K562 (cell line): Measurements from ENCODE around the gene FIS1. TPM values are rescaled to one million over a fixed set of nuclear protein-coding genes. Genes with fewer than 3 reads are reported as not detected.

Source experiments
- BRD9 ChIP-seq: fragments of 450-650 bp; IDR thresholded peaks from 2 replicates; pipeline ENCODE4 v1.6.1; 2018; ENCODE audit warnings: low read depth; ENCODE audit not compliant: partially characterized antibody
- CXXC5 ChIP-seq: fragments of 250-450 bp; sonication (Bioruptor Pico); IDR thresholded peaks from 2 replicates; pipeline ENCODE4 v1.8.0; 2022; ENCODE audit warnings: inconsistent platforms, mild to moderate bottlenecking, moderate library complexity
- MTF1 ChIP-seq: fragments of 250-450 bp; sonication (Bioruptor Pico); IDR thresholded peaks from 2 replicates; pipeline ENCODE4 v1.9.0; 2021; ENCODE audit warnings: moderate library complexity, mild to moderate bottlenecking, inconsistent platforms, borderline replicate concordance
- NFIC ChIP-seq: fragments of 450-650 bp; IDR thresholded peaks from 2 replicates; pipeline ENCODE4 v1.6.1; 2017; ENCODE audit warnings: mild to moderate bottlenecking, inconsistent platforms
- SIN3A ChIP-seq, 2 experiments: fragments of 150-350 bp in 1 of 2; IDR thresholded peaks; 2 replicates each; pipeline ENCODE4 v1.6.1; 2011 to 2016; ENCODE audit warnings: borderline replicate concordance in 2 of 2, low read depth in 2 of 2, low read length in 2 of 2, mild to moderate bottlenecking in 2 of 2, moderate library complexity in 2 of 2; ENCODE audit not compliant: control insufficient read depth in 1 of 2
- SRF ChIP-seq, 2 experiments: fragments of 250-450, 450-650 bp in 1 of 2; sonication (Bioruptor Pico) in 1 of 2; sonication (generic) in 1 of 2; formaldehyde crosslinking; IDR thresholded peaks; 2 replicates each; pipeline versions ENCODE4 v1.5.0 to v1.5.1; 2020 to 2022; ENCODE audit warnings: mild to moderate bottlenecking in 1 of 2, missing genetic modification reagents in 1 of 2
- ZBTB40 ChIP-seq, 2 experiments: fragments of 450-650 bp in 1 of 2; sonication (generic) in 1 of 2; formaldehyde crosslinking in 1 of 2; IDR thresholded peaks; 2 replicates each; pipeline versions ENCODE4 v1.7.1 to v1.9.0; 2016 to 2022; ENCODE audit warnings: inconsistent platforms in 1 of 2, mild to moderate bottlenecking in 1 of 2, missing genetic modification reagents in 1 of 2
- ZBTB7A ChIP-seq: IDR thresholded peaks from 2 replicates; pipeline ENCODE4 v1.6.1; 2011; ENCODE audit warnings: low read depth, mild to moderate bottlenecking, low read length, moderate library complexity, borderline replicate concordance; ENCODE audit not compliant: control insufficient read depth
- ZNF12 ChIP-seq: sonication (generic); formaldehyde crosslinking; IDR thresholded peaks from 2 replicates; pipeline ENCODE4 v1.4.0; 2020; ENCODE audit warnings: mild to moderate bottlenecking, missing genetic modification reagents
- ZNF133 ChIP-seq: fragments of 250-450 bp; sonication (Bioruptor Pico); IDR thresholded peaks from 2 replicates; pipeline ENCODE4 v1.4.0; 2020; ENCODE audit warnings: mild to moderate bottlenecking
- ZNF143 ChIP-seq: sonication (generic); formaldehyde crosslinking; IDR thresholded peaks from 2 replicates; pipeline ENCODE4 v1.9.0; 2022; ENCODE audit warnings: mild to moderate bottlenecking, missing genetic modification reagents
- ZNF274 ChIP-seq: IDR thresholded peaks from 2 replicates; pipeline ENCODE4 v1.6.1; 2011; ENCODE audit warnings: low read depth, mild to moderate bottlenecking, low read length, moderate library complexity, borderline replicate concordance
- ZNF780A ChIP-seq: fragments of 250-450 bp; sonication (Bioruptor Pico); IDR thresholded peaks from 2 replicates; pipeline ENCODE4 v1.5.0; 2021; ENCODE audit warnings: mild to moderate bottlenecking
- polyA plus RNA-seq, 8 experiments: library from polyadenylated mRNA; depleted of rRNA in 4 of 8; stranded (reverse) in 5 of 8; unstranded in 3 of 8; fragments of >200 nt; fragmentation: Nextera tagmentation in 2 of 8; fragmentation: Illumina TruSeq in 1 of 8; extraction: Ambion mirVana in 2 of 8; extraction: Trizol in 1 of 8; gene quantifications; 2 replicates each; pipeline versions ENCODE4 v1.2.1 to v1.2.3, GENCODE V29; 2011 to 2014; ENCODE audit warnings: inconsistent platforms in 1 of 8, missing spikeins in 1 of 8
- total RNA-seq, 7 experiments: library from RNA; depleted of rRNA in 6 of 7; stranded (reverse); fragments of >200 nt in 6 of 7; fragmentation: Illumina TruSeq in 2 of 7; extraction: Trizol in 2 of 7; gene quantifications; 2 replicates each; pipeline versions ENCODE4 v1.2.1 to v1.2.3, GENCODE V29; 2011 to 2021; ENCODE audit warnings: low replicate concordance in 1 of 7
- TF ChIP-seq, protein P1 (sequence below), 2 experiments: fragments of 200-800 bp in 1 of 2; sonication (Bioruptor generic) in 1 of 2; sonication (generic) in 1 of 2; formaldehyde crosslinking in 1 of 2; IDR thresholded peaks in 1 of 2; conservative IDR thresholded peaks in 1 of 2; 2 replicates each; pipeline versions ENCODE4 v1.5.0 to v1.6.1; 2016 to 2020; ENCODE audit warnings: missing compliant biosample characterization in 1 of 2, missing genetic modification characterization in 1 of 2, missing genetic modification reagents in 1 of 2

The FIS1 gene
- total and polyA plus RNA-seq, 9 of the 15 experiments (the other 6 are each of a cell fraction or from before 2014, with no cell fraction given), result 86.0 to 257 (median 144) TPM

DNA sequence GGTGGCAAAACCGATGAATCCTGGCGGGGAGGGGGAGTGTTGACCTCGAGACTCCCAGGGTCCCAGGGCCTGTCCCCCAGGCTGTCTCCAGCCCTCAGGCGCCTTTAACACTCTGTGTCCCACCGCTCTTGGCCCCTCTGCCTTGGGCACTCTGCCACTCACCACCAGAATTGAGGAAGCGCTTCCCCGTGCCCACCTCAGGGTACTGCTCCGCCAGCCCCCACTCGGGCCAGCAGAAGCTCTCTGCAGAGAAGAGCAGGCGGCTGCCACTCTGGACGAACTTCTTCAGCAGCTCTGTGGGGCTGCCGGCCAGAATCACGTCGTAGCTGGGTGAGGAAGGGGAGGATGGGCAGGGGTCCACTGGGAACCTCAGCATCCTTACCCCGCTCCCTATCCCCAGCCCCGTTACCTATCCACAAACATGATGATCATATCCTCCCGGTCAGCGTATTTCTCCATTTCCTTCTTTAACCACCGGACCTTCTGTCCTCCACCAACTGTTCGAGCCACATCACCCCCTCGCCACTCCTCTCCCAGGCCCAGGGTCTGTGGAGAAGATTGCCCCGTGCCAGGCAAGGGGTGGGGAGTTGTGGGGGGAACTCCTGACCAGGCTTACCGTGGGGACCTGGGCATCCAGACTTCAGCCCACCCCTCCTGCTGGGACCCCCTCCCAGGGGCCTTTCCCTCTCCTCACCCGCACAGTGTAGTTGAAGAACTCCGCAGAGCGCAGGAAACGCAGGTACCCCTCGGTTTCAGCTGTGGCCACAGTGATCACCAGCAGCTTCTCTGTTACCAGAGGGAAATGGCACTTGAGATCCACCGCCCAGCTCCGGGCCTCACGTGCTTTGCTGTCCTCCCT is 28.7 kb downstream of the FIS1 start (continued):
- TF ChIP-seq ZNF780A (CRISPR knock-in tag) (no peak), ZNF12 (CRISPR knock-in tag) (no peak), BRD9 (no peak), ZBTB7A (peak; percentile 52; the same call in 1 of the 2 replicates), SIN3A (IDR thresholded peaks at IDR 0.05; ENCODE audit: borderline replicate concordance in 2 of 2, control insufficient read depth in 1 of 2, low read depth in 2 of 2, low read length in 2 of 2) (peak in 1 of 2 experiments; percentile 69; a peak in 1 of 4 replicates), ZBTB40 (IDR thresholded peaks at IDR 0.05) (no peak), ZBTB40 (CRISPR knock-in tag; IDR thresholded peaks at IDR 0.05) (no peak), CXXC5 (CRISPR knock-in tag) (no peak), SRF (CRISPR knock-in tag; IDR thresholded peaks at IDR 0.05) (no peak), ZNF133 (CRISPR knock-in tag) (no peak), ZNF143 (CRISPR knock-in tag) (no peak), ZNF274 (no peak), MTF1 (CRISPR knock-in tag) (no peak), NFIC (no peak)
- TF ChIP-seq, protein P1, sequence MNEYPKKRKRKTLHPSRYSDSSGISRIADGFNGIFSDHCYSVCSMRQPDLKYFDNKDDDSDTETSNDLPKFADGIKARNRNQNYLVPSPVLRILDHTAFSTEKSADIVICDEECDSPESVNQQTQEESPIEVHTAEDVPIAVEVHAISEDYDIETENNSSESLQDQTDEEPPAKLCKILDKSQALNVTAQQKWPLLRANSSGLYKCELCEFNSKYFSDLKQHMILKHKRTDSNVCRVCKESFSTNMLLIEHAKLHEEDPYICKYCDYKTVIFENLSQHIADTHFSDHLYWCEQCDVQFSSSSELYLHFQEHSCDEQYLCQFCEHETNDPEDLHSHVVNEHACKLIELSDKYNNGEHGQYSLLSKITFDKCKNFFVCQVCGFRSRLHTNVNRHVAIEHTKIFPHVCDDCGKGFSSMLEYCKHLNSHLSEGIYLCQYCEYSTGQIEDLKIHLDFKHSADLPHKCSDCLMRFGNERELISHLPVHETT (CRISPR knock-in tag; conservative IDR thresholded peaks at IDR 0.05 in 1 of 2, IDR thresholded peaks at IDR 0.05 in 1 of 2), result no peak
